ENCODE data around the gene FGF21.

DNA sequence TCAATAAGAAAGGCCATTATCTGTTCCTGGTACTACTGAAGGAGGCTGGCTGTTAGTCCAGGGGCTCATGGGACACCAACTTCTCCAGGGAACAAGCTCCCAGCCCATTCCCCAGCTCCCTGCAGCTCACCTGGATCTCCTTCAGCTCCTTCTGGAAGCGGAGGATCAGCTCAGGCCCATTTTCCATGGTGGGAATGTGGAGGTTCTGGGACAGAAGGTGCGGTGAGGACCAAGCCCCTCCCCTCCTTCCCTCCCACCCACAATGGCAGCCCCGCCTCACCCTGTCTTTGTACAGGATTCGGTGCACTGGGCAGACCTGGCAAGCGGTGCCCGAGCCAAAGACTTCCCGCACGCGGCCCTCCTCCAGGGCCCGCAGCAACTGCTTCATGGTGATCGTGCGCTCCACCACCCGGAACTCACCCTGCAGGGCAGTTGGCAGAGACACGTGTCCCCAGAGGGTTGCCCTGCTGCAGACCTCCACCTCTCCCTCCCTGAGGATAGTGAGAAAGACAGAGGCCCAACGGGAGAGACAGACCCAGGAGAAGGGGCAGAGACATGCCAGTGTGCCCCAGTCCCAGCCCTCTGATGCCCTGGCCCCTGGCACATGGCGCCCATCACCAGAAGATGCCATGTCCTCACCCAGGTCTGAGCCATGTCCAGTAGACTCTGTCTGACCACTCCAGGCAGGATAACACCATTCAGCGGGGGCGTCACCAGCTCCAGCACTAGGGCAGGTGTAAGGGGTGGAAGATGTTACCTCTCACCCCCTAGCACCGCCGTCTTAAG is 41.2 kb downstream of the FGF21 start:
- TF ChIP-seq, protein P1, sequence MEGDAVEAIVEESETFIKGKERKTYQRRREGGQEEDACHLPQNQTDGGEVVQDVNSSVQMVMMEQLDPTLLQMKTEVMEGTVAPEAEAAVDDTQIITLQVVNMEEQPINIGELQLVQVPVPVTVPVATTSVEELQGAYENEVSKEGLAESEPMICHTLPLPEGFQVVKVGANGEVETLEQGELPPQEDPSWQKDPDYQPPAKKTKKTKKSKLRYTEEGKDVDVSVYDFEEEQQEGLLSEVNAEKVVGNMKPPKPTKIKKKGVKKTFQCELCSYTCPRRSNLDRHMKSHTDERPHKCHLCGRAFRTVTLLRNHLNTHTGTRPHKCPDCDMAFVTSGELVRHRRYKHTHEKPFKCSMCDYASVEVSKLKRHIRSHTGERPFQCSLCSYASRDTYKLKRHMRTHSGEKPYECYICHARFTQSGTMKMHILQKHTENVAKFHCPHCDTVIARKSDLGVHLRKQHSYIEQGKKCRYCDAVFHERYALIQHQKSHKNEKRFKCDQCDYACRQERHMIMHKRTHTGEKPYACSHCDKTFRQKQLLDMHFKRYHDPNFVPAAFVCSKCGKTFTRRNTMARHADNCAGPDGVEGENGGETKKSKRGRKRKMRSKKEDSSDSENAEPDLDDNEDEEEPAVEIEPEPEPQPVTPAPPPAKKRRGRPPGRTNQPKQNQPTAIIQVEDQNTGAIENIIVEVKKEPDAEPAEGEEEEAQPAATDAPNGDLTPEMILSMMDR (IDR thresholded peaks at IDR 0.05; ENCODE audit: insufficient read depth, low read depth, low read length): no peak
- no peak for TF ChIP-seq EZH2 (IDR thresholded peaks at IDR 0.05; ENCODE audit: insufficient read depth, low read length)

Data from astrocyte (in vitro differentiated cells and primary cell).